ENCODE data around the gene SKI.
"Not testable (repeated sequence)": the region's sequence is repeated elsewhere in the genome, so short reads cannot be mapped to it uniquely, and the experiment has no call there.

The SKI gene

DNA sequence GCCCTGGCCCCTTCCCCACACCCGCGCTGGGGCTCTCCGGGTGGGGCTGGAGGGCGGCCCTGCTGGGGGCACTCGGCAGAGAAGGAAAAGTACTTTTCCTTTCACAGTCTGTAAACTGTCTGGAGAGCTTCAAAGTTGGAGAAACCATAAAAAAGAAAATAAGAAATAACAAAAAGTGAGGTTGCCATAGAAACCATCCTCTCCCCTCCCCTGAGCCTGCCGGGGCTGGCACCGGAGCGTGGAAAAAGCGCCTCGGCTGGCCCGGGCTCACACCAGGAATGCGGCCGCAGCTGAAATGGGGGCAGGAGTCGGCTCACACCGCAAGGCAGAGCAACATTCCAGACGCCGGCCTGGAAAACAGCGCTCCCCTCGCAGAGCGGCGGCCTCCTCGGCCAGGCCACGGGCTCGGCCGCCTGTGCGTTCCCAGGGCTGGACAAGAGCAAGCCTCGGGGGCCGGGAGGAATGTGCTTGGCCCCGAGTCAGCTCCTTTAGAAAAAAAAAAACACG, 94.0 kb downstream of the SKI start:
- DNase-seq (ENCODE audit: low read depth) = peak; percentile 95
- H3K4me3 ChIP-seq (ENCODE audit: low read length) = peak overlapping the region; percentile 9; the same call in 1 of the 2 replicates
- TF ChIP-seq, protein P1, sequence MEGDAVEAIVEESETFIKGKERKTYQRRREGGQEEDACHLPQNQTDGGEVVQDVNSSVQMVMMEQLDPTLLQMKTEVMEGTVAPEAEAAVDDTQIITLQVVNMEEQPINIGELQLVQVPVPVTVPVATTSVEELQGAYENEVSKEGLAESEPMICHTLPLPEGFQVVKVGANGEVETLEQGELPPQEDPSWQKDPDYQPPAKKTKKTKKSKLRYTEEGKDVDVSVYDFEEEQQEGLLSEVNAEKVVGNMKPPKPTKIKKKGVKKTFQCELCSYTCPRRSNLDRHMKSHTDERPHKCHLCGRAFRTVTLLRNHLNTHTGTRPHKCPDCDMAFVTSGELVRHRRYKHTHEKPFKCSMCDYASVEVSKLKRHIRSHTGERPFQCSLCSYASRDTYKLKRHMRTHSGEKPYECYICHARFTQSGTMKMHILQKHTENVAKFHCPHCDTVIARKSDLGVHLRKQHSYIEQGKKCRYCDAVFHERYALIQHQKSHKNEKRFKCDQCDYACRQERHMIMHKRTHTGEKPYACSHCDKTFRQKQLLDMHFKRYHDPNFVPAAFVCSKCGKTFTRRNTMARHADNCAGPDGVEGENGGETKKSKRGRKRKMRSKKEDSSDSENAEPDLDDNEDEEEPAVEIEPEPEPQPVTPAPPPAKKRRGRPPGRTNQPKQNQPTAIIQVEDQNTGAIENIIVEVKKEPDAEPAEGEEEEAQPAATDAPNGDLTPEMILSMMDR (conservative IDR thresholded peaks at IDR 0.05; ENCODE audit: low read length) = peak; percentile 16; the same call in 1 of the 2 replicates

DNA sequence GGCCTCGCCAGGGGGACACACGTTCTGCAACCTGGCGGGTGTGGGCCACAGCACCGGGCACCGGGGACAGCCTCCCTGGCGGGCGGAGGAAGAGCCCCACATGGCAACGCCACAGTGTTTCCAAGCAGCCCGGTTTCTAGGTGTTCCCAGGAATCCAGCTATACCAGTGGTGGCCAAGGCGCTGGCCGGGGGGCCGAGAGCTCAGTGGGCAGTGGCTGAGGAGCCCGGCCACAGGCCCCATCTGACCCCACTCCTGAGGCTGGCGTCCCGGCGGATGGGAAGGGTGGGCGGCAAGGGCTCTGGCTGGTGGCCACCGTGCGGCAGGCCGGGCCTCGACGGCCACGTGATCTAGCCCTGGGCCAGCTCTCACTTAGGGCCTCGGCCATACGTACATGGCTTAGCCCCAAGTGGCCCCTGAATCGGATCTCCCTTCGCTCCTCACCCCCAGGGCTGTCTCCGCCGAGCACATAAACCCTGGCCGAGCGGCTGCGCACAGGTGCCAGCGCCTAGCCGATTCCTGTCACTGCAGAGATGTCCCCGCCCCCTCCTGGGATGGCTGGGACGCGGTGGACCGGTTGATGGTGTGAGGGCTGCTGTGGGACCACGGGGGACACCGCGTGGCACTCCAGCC, 94.6 kb downstream of the SKI start:
- TF ChIP-seq, protein P1 (conservative IDR thresholded peaks at IDR 0.05; ENCODE audit: low read length) = no peak
- H3K4me3 ChIP-seq (ENCODE audit: low read length) = no peak overlapping the region
- DNase-seq (ENCODE audit: low read depth) = peak; percentile 74

DNA sequence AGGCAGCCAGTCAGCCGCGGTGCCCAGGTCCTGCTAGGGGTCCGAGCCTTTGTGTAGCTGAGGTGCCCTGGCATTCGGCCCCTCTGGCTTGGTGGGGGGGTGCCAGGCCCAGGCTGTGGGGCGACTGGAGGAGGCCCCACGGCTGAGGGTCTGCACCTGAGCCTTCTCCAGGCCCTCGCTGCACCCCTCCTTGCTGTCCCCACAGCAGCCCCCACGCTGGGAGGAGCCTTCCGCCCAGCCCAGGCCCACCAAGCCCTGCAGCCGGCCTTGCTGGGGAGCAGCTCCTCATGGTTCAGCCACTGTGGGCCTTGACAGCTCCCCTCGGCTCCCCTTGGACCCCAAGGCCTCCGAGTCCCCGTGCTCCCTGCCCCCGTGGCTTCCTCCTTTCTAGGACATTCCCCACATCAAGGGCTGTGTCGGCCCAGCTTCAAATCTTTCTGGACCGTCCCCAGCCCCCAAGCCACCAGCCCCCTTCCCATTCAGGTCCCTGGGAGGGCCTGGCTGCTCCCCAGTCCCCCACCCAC, 95.4 kb downstream of the SKI start:
- DNase-seq (ENCODE audit: low read depth) = no peak
- H3K4me3 ChIP-seq (ENCODE audit: low read length) = no peak overlapping the region
- TF ChIP-seq, protein P1 (conservative IDR thresholded peaks at IDR 0.05; ENCODE audit: low read length) = no peak

DNA sequence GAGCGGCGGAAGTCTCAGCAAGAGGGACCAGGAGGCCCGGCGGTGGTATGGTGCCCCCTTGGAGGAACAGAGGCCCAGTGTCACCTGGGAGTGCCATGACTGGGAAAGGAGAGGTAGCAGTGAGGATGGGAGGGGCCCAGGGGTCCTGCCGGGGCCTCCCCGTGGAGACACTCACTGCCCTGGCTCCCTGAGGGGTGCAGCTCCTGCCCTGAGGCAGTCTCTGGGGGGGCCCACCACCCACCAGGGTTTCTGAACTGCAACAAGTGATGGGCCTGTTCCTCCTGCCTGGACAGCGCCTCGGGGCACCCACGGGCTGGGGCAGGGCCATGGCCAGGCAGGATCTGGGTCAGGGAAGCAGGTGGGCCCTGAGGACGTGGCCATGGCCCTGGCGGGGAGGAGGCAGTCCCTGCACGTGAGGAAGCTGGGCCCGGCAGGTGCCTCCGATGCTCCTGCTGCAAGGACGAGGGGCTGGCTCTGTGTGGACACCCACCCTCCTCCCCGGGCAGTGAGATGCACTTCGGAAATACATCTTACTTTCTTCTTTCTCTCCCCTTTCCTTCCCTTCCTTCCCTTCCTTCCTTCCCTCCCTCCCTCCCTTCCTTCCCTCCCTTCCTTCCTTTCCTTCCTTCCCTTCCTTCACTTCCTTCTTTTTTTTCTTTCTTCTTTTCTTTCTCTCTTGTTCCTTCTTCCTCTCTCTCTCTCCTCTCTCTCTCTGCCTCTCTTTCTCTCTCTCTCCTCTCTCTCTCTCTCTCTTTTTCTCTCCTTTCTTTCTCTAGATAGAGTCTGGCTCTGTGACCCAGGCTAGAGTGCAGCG, 96.6 kb downstream of the SKI start:
- DNase-seq (ENCODE audit: low read depth) = no peak
- TF ChIP-seq, protein P1 (conservative IDR thresholded peaks at IDR 0.05; ENCODE audit: low read length) = no peak
- no peak overlapping the region for H3K4me3 ChIP-seq (ENCODE audit: low read length)

DNA sequence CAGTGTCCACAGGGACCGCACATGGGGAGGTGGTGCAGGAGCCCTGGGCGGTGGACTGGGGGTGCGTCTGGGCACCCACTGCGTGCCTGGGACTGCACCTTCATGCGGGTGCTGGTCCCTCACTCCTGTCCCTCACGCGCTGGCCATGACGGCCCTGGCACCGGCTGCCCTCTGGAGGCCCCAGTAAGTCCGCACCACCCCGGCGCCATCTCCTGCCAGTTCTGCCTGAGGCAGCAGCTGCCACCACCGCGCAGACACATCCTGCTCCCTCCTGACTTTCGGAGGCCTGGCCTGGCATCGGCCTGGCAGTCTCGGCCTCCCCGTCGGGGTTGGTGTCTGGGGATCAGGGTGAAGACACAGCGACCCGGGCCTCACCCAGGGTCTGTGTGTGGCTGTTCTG, 98.4 kb downstream of the SKI start:
- DNase-seq (ENCODE audit: low read depth) = no peak
- H3K4me3 ChIP-seq (ENCODE audit: low read length) = no peak overlapping the region
- TF ChIP-seq, protein P1 (conservative IDR thresholded peaks at IDR 0.05; ENCODE audit: low read length) = no peak

DNA sequence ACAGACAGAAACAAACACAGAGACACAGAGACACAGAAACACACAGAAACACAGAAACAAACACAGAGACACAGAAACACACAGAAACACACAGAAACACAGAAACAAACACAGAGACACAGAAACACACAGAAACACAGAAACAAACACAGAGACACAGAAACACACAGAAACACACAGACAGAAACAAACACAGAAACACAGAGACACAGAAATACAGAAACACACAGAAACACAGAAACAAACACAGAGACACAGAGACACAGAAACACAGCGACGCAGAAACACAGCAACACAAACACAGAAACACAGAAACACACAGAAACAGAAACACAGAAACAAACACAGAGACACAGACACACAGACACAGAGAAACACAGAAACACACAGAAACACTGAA, 99.0 kb downstream of the SKI start:
- H3K4me3 ChIP-seq (ENCODE audit: low read length); DNase-seq (ENCODE audit: low read depth): not testable (repeated sequence)

DNA sequence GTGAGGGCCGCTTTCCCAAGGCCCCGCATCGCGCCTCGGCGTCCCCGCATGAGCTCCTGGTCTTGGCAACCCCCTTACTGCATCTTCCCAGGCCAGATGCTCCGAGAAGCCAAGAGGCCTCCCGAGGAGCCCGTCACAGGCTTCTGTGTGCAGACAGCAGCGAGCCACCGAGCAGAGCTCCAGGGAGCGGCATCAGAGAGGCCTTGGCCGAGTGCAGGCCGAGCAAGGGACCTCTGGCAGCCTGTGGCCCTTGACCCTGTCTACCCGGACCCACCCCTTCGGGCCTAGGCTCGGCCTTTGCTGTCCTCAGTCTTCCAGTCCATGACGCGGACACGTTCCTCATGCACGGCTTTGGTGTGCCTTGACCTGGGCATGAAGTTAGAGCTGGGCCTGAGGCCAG, 99.7 kb downstream of the SKI start:
- TF ChIP-seq, protein P1 (conservative IDR thresholded peaks at IDR 0.05; ENCODE audit: low read length) = no peak
- no peak for DNase-seq (ENCODE audit: low read depth)
- no peak overlapping the region for H3K4me3 ChIP-seq (ENCODE audit: low read length)

Data from AG10803 (cell line).